Measurements from ENCODE around the gene TXLNB. TPM values are rescaled to one million over a fixed set of nuclear protein-coding genes. Genes with fewer than 3 reads are reported as not detected.

TXLNB gene
- polyA plus RNA-seq, 1 experiment: 0.44 TPM

- POLR2A ChIA-PET: no interaction called here
- TF ChIP-seq CTCF (IDR thresholded peaks at IDR 0.05; ENCODE audit: insufficient read depth, low read depth, low read length): no peak
- DNase-seq (ENCODE audit: low read depth): no peak
- no peaks in the 10 kb centered on the region for H3K36me3 ChIP-seq (ENCODE audit: control insufficient read depth, insufficient read depth, low read length)
- CTCF ChIA-PET: no interaction called here
- no peak overlapping the region for H3K4me3 ChIP-seq (ENCODE audit: low read depth, low read length)
- H3K27me3 ChIP-seq (ENCODE audit: control insufficient read depth, insufficient read depth, low read length): no peaks in the 10 kb centered on the region
Measured at GRCh38 chr6:139201378-139201777, 90.4 kb downstream of the TXLNB start.

DNA sequence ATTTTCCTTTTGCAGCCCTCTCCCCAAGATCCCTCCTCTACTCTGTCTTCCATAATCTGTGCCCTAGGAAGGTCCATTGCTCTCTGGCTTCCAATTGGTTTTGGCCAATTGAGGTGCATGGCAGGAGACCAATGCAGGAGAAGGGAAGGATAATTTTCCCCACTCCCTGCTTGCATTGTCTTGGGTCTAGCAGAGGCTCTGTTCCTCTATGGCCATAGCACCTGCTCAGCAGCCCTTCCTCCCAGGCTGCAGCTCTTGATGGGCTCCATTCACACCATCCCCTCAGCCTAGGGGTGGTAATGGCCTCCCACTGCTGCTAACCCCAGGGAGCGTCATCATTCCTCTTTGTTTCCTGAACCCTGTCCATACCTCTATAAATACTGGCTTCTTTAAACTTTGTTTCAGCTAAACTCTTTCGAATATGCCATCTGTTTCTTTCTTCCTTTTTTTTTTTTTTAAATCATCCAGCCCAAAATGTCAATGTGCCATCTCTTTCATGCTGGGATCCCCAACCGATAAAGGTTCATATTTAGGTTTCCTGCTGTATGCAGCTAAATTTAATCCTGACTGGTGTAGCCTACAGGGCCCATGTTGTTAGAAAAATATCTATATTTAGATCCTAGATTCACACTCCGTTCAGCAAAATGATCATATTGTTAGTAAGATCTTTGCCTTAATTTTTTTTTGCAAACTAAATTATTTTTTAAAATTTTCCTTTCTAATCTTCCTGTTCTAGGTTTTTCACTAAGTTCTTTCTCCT is 93.1 kb downstream of the TXLNB start:
- ChIA-PET POLR2A (no interaction called here), CTCF (interaction anchor here (1.0 kb wide), 1 partner anchor 21 kb away, joined by 3 read pairs; no protein-coding TSS in a partner anchor)
- Histone ChIP-seq H3K27me3 (ENCODE audit: control insufficient read depth, insufficient read depth, low read length) (no peaks in the 10 kb centered on the region), H3K36me3 (ENCODE audit: control insufficient read depth, insufficient read depth, low read length) (no peaks in the 10 kb centered on the region), H3K4me3 (ENCODE audit: low read depth, low read length) (no peak overlapping the region)
- TF ChIP-seq CTCF (IDR thresholded peaks at IDR 0.05; ENCODE audit: insufficient read depth, low read depth, low read length): no peak
- no peak for DNase-seq (ENCODE audit: low read depth)

DNA sequence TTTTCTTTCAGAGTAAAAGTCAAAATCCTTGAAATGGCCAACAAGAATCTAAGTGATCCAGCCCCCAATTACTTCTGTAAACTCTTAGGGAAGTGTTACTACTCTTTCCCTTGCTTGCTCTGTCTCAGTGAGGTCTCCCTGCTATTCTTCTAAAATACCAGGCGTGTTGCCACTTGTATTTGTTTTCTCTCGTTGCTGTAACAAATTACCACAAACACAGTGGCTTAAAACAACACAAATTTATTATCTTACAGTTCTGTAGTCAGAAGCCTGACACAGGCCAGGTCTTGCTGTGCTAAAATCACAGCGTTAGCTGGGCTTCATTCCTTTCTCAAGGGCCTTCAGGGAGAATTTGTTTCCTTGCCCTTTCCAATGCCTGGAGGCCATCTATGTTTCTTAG is 97.1 kb downstream of the TXLNB start:
- Histone ChIP-seq H3K36me3 (ENCODE audit: control insufficient read depth, insufficient read depth, low read length) (no peaks in the 10 kb centered on the region), H3K4me3 (ENCODE audit: low read depth, low read length) (no peak overlapping the region), H3K27me3 (ENCODE audit: control insufficient read depth, insufficient read depth, low read length) (no peaks in the 10 kb centered on the region)
- DNase-seq (ENCODE audit: low read depth): no peak
- ChIA-PET POLR2A (no interaction called here), CTCF (no interaction called here)
- no peak for TF ChIP-seq CTCF (IDR thresholded peaks at IDR 0.05; ENCODE audit: insufficient read depth, low read depth, low read length)

Other genes starting within 250 kb of the TXLNB start
- gene HECA, start 156.9 kb downstream of the TXLNB start, polyA plus RNA-seq (2011; rRNA removed): 9.5 and 14.2 TPM in 2 replicates
- 497 and 707 TPM in 2 replicates for gene CITED2, start 82.7 kb upstream of the TXLNB start, polyA plus RNA-seq (2011; rRNA removed)

Data from BJ (cell line).